Transverse colon (tissue), 4 donors: ENCODE data around the gene STARD10. TPM values are rescaled to one million over a fixed set of nuclear protein-coding genes. Genes with fewer than 3 reads are reported as not detected.
"Not testable (repeated sequence)": the region's sequence is repeated elsewhere in the genome, so short reads cannot be mapped to it uniquely, and the experiment has no call there.

ENCODE experiments used
- DNase-seq: peaks from one replicate; pipeline ENCODE4 v3.0.0-alpha.2; 2019
- H3K27ac ChIP-seq, 4 donors: fragments of 200-600 bp; sonication (generic); 2 replicates each; pipeline ENCODE4 v1.5.1; 2016 to 2018; ENCODE audit warnings: inconsistent platforms in 4 of 4
- H3K27me3 ChIP-seq: fragments of 200-600 bp; sonication (generic); 2 replicates; pipeline ENCODE4 v1.5.1; 2017; ENCODE audit warnings: inconsistent platforms
- H3K36me3 ChIP-seq, 4 donors: fragments of 200-600 bp; sonication (generic); 2 replicates each; pipeline ENCODE4 v1.5.1; 2017 to 2019; ENCODE audit warnings: inconsistent platforms in 4 of 4
- H3K4me1 ChIP-seq, 4 donors: fragments of 200-600 bp; sonication (generic); 2 replicates each; pipeline ENCODE4 v1.5.1; 2017 to 2020; ENCODE audit warnings: inconsistent platforms in 4 of 4
- H3K4me3 ChIP-seq, 4 donors: fragments of 200-600 bp; sonication (generic); 1 replicate in 1 of 4; 2 replicates in 3 of 4; pipeline versions ENCODE4 v1.5.1 to v1.6.1; 2017 to 2019; ENCODE audit warnings: inconsistent platforms in 4 of 4
- H3K9me3 ChIP-seq, 2 donors: fragments of 200-600 bp; sonication (generic); 2 replicates each; pipeline ENCODE4 v1.5.1; 2017 to 2019; ENCODE audit warnings: inconsistent platforms in 2 of 2
- CTCF ChIP-seq, 5 experiments: fragments of 200-600 bp in 3 of 5; fragments of 450-650 bp in 2 of 5; sonication (generic) in 3 of 5; IDR thresholded peaks; 1 replicate in 2 of 5; 2 replicates in 3 of 5; pipeline ENCODE4 v1.5.1; 2016 to 2017; ENCODE audit warnings: antibody characterized with exemption in 5 of 5, inconsistent platforms in 3 of 5, mild to moderate bottlenecking in 2 of 5, moderate library complexity in 1 of 5
- EP300 ChIP-seq: sonication (generic); formaldehyde crosslinking; IDR thresholded peaks from one replicate; pipeline ENCODE4 v1.6.1; 2017; ENCODE audit warnings: antibody characterized with exemption, low read depth
- POLR2A ChIP-seq: fragments of 450-650 bp; IDR thresholded peaks from one replicate; pipeline ENCODE4 v1.6.1; 2016; ENCODE audit warnings: antibody characterized with exemption, mild to moderate bottlenecking, moderate library complexity
- POLR2AphosphoS5 ChIP-seq, 3 donors: sonication (generic); formaldehyde crosslinking; IDR thresholded peaks; one replicate each; pipeline ENCODE4 v1.6.1; 2016; ENCODE audit warnings: antibody characterized with exemption in 3 of 3
- WGBS, 2 donors: methylation state at CpG; one replicate each; pipeline ENCODE4 v1.1.5; 2018; ENCODE audit warnings: low coverage in 1 of 2; 5-methylcytosine and 5-hydroxymethylcytosine counted together
- in situ Hi-C, 4 donors: fragments of 200-750 bp; cut with MboI; loops; one replicate each; pipeline versions ENCODE4 v1.15.0 to v1.15.1; 2017; ENCODE audit warnings: low sequenced_read_pairs in 3 of 4, low pct_ligation_motif_present in 1 of 4, low pct_unique_long_range_greater_than_20kb in 1 of 4
- intact Hi-C: fragments of 100-400 bp; cut with DNase I; formaldehyde crosslinking; loops from one replicate; pipeline ENCODE4 v1.15.1; 2023; ENCODE audit warnings: low total_unique reads
- total RNA-seq, 4 donors: library from RNA; depleted of rRNA; stranded (reverse); fragments of >200 nt; gene quantifications; one replicate each; pipeline ENCODE4 v1.1.0, GENCODE V29; 2016

The STARD10 gene
- total RNA-seq, 4 donors from 2014 or later: 82.7 to 714 (median 225) TPM

GRCh38 chr11:72813740-72814285 lies 20.0 kb upstream of the STARD10 start:
- intact Hi-C loops: no loop called here
- Histone ChIP-seq H3K9me3 (no peaks in the 10 kb centered on the region), H3K4me3 (peak overlapping the region; percentile 59 to 84 (median 69)), H3K27me3 (no peaks in the 10 kb centered on the region), H3K36me3 (no peaks in the 10 kb centered on the region), H3K27ac (peak overlapping the region; percentile 86 to 96 (median 94)), H3K4me1 (peaks cover 14 to 42% (median 31%) of the 10 kb centered on the region in 4 donors)
- in situ Hi-C loops: no loop called here
- TF ChIP-seq POLR2A: no peak
- peak; percentile 25 to 70 (median 32) for TF ChIP-seq POLR2AphosphoS5 (IDR thresholded peaks at IDR 0.05)
- peak; percentile 87 for DNase-seq
- WGBS, 2 donors: 1% methylated on average over 40 of the region's 47 CpGs; no CpG with 5 or more reads in 1 of the 2 donors

GRCh38 chr11:72812967-72813739 lies 19.3 kb upstream of the STARD10 start:
- intact Hi-C loops: no loop called here
- Histone ChIP-seq H3K27me3 (no peaks in the 10 kb centered on the region), H3K4me1 (peaks cover 14 to 42% (median 31%) of the 10 kb centered on the region in 4 donors)

GRCh38 chr11:72812604-72812966 lies 18.7 kb upstream of the STARD10 start:
- no peaks in the 10 kb centered on the region for H3K27me3 ChIP-seq
- peak overlapping the region in 1 of 4 donors; percentile 84 for H3K4me3 ChIP-seq
- whole genome bisulfite sequencing, 2 donors: 17% methylated on average over 4 of the region's 4 CpGs; no CpG with 5 or more reads in 1 of the 2 donors
- no peak for DNase-seq
- in situ Hi-C loops (no loop called here), intact Hi-C loops (no loop called here)
- TF ChIP-seq POLR2AphosphoS5 (IDR thresholded peaks at IDR 0.05) (no peak), CTCF (IDR thresholded peaks at IDR 0.05) (no peak), POLR2A (no peak), EP300 (no peak)
- peak overlapping the region; percentile 86 to 96 (median 94) for H3K27ac ChIP-seq
- no peaks in the 10 kb centered on the region for H3K9me3 ChIP-seq
- H3K36me3 ChIP-seq: no peaks in the 10 kb centered on the region
- H3K4me1 ChIP-seq: peaks cover 14 to 42% (median 31%) of the 10 kb centered on the region in 4 donors

More at GRCh38 chr11:72812967-72813739, 19.3 kb upstream of the STARD10 start:
- WGBS, 2 donors: 0 to 3% methylated on average over 1 to 24 of the region's 24 CpGs
- TF ChIP-seq CTCF (IDR thresholded peaks at IDR 0.05) (peak; percentile 48 to 75 (median 58)), EP300 (no peak)
- Histone ChIP-seq H3K9me3 (no peaks in the 10 kb centered on the region), H3K36me3 (no peaks in the 10 kb centered on the region), H3K4me3 (peak overlapping the region; percentile 59 to 84 (median 69)), H3K27ac (peak overlapping the region; percentile 86 to 96 (median 94))
- peak; percentile 71 for DNase-seq
- in situ Hi-C loops: no loop called here

- H3K9me3 ChIP-seq, intact Hi-C loops, DNase-seq, H3K36me3 ChIP-seq, in situ Hi-C loops, H3K4me3 ChIP-seq, H3K27me3 ChIP-seq, H3K27ac ChIP-seq: not testable (repeated sequence)
- H3K4me1 ChIP-seq: peaks cover 14 to 40% (median 31%) of the 10 kb centered on the region in 4 donors
- 88 to 94% methylated on average over 3 to 10 of the region's 10 CpGs for WGBS, 2 donors
These were observed 17.8 kb upstream of the STARD10 start for GRCh38 chr11:72811686-72812085.

- no peak overlapping the region for H3K27ac ChIP-seq
- H3K4me1 ChIP-seq: peaks cover 10 to 16% (median 11%) of the 10 kb centered on the region in 4 donors
- no peak for TF ChIP-seq EP300
- TF ChIP-seq POLR2AphosphoS5 (IDR thresholded peaks at IDR 0.05): no peak
- no peak for TF ChIP-seq CTCF (IDR thresholded peaks at IDR 0.05)
- TF ChIP-seq POLR2A: no peak
- intact Hi-C loops (no loop called here), in situ Hi-C loops (no loop called here)
- H3K27me3 ChIP-seq: no peaks in the 10 kb centered on the region
- H3K36me3 ChIP-seq: no peaks in the 10 kb centered on the region
- DNase-seq: no peak
- WGBS, 2 donors: 72 to 87% methylated on average over 4 of the region's 4 CpGs
- no peak overlapping the region for H3K4me3 ChIP-seq
- H3K9me3 ChIP-seq: no peaks in the 10 kb centered on the region
These were observed 14.5 kb upstream of the STARD10 start for GRCh38 chr11:72808331-72808798.
